Fibroblast of mammary gland (primary cell): ENCODE data around the gene STXBP6.
A peak's percentile ranks its signal among the peaks of the same experiment; 100 is the strongest.

Experiments
- DNase-seq: peaks from one replicate; pipeline ENCODE4 v3.0.0-alpha.2; 2010; ENCODE audit warnings: low read depth
- H3K4me3 ChIP-seq: 2 replicates; pipeline ENCODE4 v1.5.1; 2011; ENCODE audit warnings: low read depth, mild to moderate bottlenecking, low read length, moderate library complexity; ENCODE audit not compliant: control insufficient read depth
- CTCF ChIP-seq: conservative IDR thresholded peaks from 2 replicates; pipeline ENCODE4 v1.5.1; 2011; ENCODE audit warnings: low read depth, low read length, inconsistent platforms; ENCODE audit not compliant: control insufficient read depth, insufficient read depth

Gene STXBP6

GRCh38 chr14:24954700-24955037 lies 95.3 kb downstream of the STXBP6 start:
- H3K4me3 ChIP-seq, result no peak overlapping the region
- TF ChIP-seq CTCF, result no peak
- DNase-seq, result no peak

GRCh38 chr14:24954037-24954699 lies 95.8 kb downstream of the STXBP6 start:
- H3K4me3 ChIP-seq, result no peak overlapping the region
- no peak for DNase-seq
- no peak for TF ChIP-seq CTCF

DNA sequence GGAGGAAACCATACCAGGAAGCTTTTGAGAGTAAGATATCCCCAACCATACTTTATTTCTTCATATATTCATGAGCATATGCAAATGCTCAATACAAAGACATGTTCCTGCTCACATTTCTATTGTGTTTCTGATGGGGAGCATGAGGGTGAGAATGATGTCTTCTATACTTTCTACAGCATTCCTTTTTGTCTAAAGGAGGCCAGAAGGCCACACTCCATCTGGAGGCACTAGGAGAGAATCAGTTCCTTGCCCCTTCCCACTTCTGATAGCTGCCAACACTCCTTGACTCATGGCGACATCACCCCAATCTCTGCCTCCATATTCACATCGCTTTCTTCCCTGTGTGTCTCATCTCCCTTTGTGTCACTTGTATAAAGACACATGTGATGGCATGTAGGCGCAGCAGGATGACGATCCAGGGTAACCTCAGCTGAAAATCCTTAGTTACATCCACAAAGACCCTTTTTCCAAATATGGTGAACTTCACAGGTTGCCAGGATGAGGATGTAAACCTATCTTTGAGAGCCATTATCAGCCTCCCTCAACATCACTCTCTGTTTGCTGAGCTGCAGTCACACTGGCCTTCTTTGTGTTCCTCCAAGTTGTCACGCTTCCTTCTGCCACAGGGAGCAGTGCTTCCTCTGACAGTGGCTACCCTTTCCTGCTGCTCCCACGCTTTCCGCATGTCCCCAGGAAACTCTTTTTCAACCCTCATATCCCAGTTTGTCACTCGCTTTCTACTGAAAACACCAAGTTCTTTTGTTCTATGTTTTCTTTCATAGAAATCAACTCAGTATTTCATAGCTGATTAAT lies 96.9 kb downstream of the STXBP6 start:
- no peak overlapping the region for H3K4me3 ChIP-seq
- peak; percentile 55 for DNase-seq
- TF ChIP-seq CTCF, result no peak

DNA sequence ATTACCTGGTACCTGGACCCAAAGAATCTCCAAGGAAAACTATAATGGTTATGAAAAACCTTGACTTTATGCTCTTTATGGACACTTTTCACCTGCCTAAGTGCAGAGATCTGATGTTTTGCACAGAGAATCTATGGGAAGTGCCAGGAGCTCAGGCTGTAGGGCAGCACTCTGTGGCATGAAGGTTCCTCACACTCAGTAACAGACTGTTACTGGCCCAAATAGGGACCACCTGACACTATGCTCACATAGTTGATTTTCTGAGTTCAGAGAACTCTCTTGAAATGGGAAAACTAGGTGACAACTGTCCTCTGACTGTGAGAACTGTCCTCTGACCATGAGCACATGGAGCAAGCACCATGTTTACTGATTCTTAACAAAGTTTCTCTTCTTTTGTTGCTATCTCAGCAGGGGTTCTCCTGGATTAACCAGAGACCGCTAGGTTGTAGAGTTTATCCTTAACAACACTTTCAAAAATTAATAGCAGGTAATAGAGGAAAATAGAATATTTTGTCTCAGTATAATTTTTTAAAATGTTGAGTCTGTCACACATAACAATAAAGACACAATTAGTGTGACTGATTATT lies 101.6 kb downstream of the STXBP6 start:
- no peak for TF ChIP-seq CTCF
- no peak overlapping the region for H3K4me3 ChIP-seq
- no peak for DNase-seq

DNA sequence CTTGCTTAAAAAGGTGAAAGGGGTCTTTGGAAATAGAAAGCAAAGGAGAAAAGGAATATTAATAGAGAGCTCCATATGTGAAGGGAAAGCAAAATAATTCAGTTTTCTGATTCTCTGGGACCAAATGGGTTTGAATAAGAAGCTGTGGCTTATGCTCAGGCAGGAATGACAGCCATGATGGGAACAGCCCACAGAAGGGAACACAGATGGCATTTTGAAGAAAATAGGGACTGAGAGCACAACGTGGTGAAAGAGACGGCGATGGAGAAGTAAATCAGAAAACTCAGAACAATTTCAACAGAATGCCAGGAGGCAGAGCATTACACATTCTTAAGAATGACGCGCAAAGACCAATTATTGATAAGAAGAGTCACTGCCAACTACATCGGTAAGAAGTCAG lies 102.8 kb downstream of the STXBP6 start:
- no peak for TF ChIP-seq CTCF
- no peak overlapping the region for H3K4me3 ChIP-seq
- no peak for DNase-seq

GRCh38 chr14:24944800-24945199 lies 105.1 kb downstream of the STXBP6 start:
- DNase-seq, result no peak
- no peak overlapping the region for H3K4me3 ChIP-seq
- no peak for TF ChIP-seq CTCF
